AG09319 (cell line): Measurements from ENCODE around the gene NFIC.

Experiments
- DNase-seq: peaks from one replicate; pipeline ENCODE4 v3.0.0-alpha.2; 2010; ENCODE audit warnings: low read depth; ENCODE audit errors: extremely low read depth
- TF ChIP-seq, protein P1 (sequence below): IDR thresholded peaks from 2 replicates; pipeline ENCODE4 v1.5.1; 2011; ENCODE audit warnings: low read depth, mild to moderate bottlenecking, inconsistent platforms, low read length, moderate library complexity

NFIC gene

DNA sequence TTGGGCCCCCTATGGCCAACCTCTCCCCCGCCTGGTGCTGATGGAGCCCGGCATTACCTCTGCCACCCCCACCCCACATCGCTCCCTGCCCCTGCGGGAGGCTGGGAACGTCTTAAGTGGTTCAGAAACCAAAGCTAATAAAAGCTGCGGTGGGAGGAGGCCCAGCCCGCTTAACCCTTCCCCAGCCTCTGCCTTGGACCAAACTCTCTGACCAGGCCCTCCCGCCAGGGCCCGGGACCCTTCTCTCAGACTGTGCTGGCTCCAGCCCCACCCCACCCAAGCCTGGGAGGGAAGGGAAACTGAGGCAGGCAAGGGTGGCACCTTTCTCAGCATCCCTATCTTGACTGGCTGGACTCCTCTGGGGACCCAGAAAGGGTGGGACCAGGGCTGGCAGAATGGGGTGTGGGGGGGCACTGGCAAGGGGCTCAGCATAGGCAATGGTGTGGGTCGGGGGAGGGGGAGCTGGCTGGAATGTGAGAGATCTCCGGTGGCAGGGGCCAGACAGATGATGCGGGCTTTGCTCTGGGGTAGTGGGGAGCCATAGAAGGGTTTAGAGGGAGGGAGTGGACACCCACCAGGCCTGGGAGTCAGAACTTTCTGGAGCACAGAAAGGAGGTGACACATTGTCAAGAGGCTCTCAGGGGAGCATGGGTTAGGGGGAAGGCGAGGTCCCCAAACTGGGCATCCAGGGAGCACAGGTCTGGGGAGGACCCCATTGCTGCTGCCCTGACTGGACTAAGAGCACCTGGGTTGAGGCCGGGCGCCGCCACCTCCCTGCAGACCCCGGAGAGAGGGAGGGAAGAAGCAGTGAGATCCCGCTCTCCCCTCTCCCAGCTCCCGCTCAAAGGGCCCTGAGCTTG is 92.1 kb downstream of the NFIC start:
- TF ChIP-seq, protein P1, sequence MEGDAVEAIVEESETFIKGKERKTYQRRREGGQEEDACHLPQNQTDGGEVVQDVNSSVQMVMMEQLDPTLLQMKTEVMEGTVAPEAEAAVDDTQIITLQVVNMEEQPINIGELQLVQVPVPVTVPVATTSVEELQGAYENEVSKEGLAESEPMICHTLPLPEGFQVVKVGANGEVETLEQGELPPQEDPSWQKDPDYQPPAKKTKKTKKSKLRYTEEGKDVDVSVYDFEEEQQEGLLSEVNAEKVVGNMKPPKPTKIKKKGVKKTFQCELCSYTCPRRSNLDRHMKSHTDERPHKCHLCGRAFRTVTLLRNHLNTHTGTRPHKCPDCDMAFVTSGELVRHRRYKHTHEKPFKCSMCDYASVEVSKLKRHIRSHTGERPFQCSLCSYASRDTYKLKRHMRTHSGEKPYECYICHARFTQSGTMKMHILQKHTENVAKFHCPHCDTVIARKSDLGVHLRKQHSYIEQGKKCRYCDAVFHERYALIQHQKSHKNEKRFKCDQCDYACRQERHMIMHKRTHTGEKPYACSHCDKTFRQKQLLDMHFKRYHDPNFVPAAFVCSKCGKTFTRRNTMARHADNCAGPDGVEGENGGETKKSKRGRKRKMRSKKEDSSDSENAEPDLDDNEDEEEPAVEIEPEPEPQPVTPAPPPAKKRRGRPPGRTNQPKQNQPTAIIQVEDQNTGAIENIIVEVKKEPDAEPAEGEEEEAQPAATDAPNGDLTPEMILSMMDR: no peak
- DNase-seq: no peak

DNA sequence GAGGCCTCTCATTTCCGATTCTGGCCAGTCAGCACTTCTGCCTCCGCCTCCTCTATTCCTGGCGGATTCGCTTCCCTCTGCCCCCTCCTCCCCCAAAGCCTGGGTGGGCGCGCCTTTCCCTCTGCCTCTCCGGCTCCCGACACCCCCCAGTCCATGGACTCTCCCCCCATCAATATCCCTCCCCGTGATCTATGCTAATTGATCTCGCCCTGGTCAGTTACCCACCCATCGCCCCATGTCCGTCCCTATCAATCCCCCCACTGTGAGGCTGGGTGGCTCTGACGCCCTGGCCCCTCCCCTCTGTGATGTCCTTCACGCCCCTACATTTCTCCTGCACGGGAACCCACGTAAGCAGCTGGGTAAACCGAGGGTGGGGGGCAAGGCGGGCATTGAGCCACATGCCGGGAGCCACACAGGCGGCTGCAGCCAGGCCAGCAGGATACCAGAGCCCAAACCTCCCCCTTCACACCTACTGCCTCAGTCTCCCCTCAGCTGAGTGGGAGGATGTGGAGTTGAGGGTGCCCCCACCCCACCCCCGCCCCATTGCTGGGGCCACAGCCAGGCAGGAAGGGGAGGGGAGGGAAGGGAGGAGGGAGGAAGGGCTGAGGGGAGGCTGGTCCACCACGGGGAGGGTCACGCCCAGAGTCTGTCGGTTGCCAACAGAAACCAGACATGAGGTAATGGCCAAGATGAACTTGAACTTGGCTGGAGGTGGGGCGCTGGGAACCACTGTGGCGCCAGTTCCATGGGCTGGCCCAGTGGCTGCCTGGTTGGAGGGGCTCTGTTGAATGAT is 92.9 kb downstream of the NFIC start:
- TF ChIP-seq, protein P1: no peak
- peak; percentile 69 for DNase-seq

DNA sequence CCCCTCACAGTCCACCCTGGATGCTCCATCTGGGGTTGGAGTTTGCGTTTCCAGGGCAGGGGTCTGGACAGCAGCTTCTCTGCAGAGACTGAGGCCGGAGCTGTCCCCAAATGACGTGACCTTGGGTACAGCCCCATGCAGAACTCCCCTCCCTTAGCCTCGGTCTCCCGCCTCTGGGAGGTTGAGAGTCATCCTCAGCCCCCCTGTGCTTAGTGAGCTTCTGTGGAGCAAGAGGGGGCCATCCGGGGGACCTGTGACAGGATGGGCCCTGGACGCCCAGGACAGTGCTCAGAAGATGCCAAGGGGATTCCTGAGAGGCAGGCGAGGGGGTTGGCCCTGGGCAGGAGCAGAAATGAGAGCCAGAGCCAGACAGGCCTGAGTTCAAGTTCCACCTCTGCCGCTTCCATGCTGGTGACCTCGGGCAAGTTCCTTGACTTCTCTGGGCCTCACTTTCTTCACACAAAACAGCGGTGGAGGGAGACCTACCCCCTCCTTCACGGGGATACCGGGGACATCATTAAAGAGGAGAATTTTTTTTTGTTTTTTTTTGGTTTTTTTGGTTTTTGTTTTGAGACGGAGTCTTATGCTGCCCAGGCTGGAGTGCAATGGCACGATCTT is 93.7 kb downstream of the NFIC start:
- TF ChIP-seq, protein P1: no peak
- no peak for DNase-seq

DNA sequence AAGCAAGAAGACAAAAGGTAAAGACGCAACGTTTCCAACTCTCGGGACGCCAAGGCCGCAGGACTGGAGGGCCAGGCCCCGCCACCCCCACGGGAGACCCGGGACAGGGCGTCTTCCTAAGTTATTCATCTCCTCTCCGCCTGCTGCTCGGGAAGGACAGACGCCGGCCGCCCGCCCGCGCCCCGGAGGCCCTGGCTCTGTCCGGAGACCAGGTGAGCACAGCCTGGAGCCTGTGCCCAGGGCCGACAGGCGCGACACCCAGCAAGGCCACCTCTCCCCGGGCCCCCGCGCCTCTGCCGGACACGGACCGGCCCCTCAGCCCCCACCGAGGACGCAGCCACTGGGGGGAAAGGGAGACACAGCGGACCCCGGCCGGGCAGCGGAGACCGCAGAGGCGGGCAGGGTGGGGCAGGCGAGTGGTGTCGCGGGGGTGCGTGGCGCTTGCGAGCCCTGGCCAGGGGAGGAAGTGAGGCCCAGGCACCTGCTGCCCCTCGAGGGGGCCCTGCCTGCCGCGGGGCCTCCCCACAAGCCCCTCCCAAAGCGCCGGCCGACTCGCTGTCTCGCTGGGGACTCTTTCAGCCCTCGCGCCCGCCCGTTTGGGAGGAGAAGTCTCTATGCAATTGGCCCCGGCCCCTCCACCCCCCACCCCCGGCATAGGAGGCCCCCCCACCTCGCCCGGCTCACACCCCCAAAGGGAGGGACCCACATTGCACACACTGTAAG is 96.8 kb downstream of the NFIC start:
- TF ChIP-seq, protein P1: no peak
- DNase-seq: no peak

DNA sequence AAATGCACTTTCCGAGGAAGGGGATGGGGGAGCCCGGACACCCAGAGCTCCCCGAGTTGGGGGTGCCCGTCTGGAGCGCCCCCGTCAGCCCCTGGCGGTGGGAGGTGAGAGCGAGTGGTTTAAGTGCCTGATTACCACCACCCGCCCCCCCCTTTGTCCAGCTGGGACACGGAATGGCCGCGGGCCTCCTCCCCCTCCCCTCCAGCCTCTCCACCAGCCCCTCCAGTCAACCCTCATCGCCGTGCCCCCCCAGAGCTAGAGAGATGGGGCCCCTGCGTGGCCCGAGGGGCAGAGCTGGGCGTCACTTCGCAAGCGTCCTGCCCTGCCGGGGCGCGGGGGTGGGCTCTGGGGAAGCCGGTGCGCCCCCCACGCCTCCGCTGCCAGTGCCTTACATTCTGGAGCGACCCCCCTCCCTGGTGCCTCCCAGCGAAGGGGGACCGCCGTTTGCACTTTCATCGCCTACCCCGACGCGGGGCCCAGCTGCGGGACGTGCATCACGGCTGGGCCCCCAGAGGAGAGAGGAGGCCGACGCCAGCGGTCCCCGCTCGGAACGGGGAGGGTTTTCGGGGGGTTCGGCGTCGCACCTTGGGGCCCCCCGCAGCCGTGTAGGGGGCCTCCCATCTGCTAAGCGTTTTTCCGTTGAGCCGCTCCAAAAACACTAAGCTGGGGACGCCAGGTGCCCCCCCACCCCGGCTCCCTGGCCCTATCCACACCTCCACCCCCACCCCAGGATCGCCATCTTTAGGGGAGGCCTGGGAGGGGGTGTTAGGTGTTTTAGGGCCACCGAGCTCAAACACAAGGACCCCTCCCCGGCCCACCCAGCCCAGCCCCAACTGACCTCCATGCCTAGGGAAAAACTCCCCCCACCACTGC is 97.6 kb downstream of the NFIC start:
- DNase-seq: no peak
- TF ChIP-seq, protein P1: no peak

DNA sequence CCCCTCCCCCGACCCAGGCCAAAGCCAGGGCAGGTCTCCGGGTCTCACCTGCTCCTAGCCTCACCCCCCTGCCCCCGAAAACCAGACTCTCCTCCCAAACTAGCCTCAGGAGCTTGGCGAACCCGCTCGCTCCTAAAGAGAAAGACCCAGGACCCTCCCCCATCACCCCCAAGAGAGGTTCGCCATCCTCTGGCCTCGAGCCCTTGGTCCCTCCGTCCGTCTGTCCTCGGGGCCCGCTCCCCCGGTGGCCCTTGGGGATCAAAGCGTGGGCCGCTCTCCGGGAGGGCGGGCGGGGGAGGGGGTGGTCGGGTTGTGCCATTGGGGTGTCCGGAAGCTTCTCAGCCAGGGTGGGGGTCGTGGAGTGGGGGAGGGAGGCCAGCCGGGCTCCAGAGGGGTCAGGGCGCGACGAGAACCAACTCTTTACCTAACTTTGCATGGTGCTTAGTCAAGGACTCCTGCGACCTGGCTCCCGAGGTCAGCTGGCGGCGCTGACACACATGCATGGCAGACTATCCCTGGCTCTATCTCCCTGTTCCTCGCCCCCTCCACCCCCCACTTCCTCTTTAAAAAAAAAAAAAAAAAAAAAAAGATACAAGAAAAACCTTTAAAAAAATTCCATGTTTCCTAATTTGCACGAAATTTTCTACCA is 98.3 kb downstream of the NFIC start:
- no peak for DNase-seq
- TF ChIP-seq, protein P1: no peak
